ENCODE results near the gene DNAJC17.

DNAJC17 gene

DNA sequence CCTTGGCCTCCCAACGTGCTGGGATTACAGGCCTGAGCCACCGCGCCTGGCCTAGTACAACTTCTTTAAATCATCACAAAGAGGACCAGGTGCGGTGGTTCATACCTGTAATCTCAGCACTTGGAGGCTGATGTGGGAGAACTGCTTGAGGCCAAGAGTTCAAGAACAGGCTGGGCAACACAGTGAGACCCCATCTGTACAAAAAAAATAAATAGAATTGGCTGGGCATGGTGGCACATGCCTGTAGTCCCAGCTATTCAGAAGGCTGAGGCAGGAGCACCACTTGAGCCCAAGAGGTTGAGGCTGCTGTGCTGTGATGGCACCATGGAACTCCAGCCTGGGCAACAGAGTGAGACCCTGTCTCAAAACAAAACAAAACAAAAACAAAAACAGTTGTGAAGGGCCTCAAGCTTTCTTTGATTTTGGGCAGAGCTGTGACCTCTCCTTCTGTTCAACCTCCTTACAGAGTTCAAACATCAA lies 58.1 kb downstream of the DNAJC17 start:
- H3K4me1 ChIP-seq (ENCODE audit: control insufficient read depth, insufficient read depth, low read depth, low read length): peaks cover 3% of the 10 kb centered on the region
- no peak overlapping the region for H4K8ac ChIP-seq (ENCODE audit: low read length)
- no peak overlapping the region for H2BK120ac ChIP-seq (ENCODE audit: low read depth, low read length)
- no peak for DNase-seq
- H3K4ac ChIP-seq (ENCODE audit: low read depth in 1 of 2, low read length in 2 of 2): no peak overlapping the region
- no peak overlapping the region for H3K18ac ChIP-seq (ENCODE audit: low read depth in 1 of 2, low read length in 2 of 2)
- no peak overlapping the region for H3K4me2 ChIP-seq (ENCODE audit: low read length, poor library complexity, severe bottlenecking)
- no peaks in the 10 kb centered on the region for H3K9me3 ChIP-seq (ENCODE audit: control insufficient read depth, low read length)
- no peaks in the 10 kb centered on the region for H3K27me3 ChIP-seq (ENCODE audit: control insufficient read depth in 1 of 2, insufficient read depth in 1 of 2, low read length in 2 of 2)
- H3K4me3 ChIP-seq (ENCODE audit: insufficient read depth in 1 of 2, low read depth in 1 of 2, low read length in 2 of 2): no peak overlapping the region
- H2AK5ac ChIP-seq (ENCODE audit: low read length, severe bottlenecking): no peak overlapping the region
- no peak overlapping the region for H3K27ac ChIP-seq (ENCODE audit: low read length, poor library complexity, severe bottlenecking)
- no peak overlapping the region for H2AFZ ChIP-seq (ENCODE audit: low read depth, low read length)
- no peak overlapping the region for H4K91ac ChIP-seq (ENCODE audit: low read length)
- peaks cover 35 to 52% of the 10 kb centered on the region in 2 experiments for H3K36me3 ChIP-seq (ENCODE audit: control insufficient read depth in 1 of 2, insufficient read depth in 2 of 2, low read depth in 1 of 2, low read length in 2 of 2)
- H3K23ac ChIP-seq (ENCODE audit: low read length in 2 of 2): no peak overlapping the region
- no peak overlapping the region for H3K9ac ChIP-seq (ENCODE audit: low read length)
- H2BK12ac ChIP-seq (ENCODE audit: low read length in 2 of 2): no peak overlapping the region
- H3K79me1 ChIP-seq (replicated peaks; ENCODE audit: low read length, poor library complexity, severe bottlenecking): peaks cover 36% of the 10 kb centered on the region
- WGBS: 96% methylated on average over 4 of the region's 4 CpGs
- no peak overlapping the region for H2BK5ac ChIP-seq (ENCODE audit: low read depth, low read length, poor library complexity, severe bottlenecking)
- no peak overlapping the region for H3K14ac ChIP-seq (ENCODE audit: low read length in 2 of 2)
- no peak overlapping the region for H2BK15ac ChIP-seq (ENCODE audit: low read depth, poor library complexity, severe bottlenecking)

DNA sequence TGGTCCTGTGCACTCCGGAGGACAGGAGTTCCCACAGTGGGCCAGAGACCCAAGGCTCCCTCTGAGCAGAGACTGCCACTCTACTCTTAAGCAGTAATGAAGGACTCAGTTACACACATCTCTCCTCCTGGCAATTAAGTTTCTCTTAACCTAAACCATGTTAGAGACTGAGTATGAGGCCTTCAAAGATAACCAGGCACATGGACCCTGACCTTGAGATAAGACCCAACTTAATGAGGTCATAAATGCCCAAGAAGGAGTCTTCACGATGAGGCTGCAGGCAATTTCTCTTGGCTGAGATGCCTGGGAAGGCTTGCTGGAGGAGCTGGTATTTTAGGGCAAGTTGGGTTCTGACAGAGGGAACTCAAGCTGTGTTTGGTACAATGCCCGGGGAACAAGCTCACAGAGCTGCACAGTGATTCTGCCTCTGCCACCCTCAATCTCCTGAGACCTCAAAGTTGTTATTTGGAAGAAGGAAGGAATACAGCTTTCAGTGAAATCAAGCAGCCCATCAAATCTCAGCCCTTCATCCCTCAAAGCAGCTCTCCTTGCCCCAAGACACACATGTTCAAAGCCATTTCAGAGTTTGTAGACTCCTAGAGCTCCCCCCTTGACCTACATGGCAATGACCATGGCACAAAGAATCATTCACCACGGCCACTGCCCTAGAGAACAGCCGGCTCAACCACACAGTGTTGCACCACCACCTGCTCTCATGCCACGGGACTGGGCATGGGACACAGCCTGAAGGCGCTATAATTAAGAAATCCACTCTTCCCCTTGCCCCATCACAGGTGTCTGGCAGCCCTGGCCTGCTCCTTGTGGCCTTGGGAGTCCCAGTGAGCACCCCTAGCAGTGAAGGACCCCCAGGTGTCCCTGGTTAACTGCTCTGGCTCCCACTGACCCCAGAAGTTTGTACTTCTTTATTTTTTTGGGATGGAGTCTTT lies 59.3 kb downstream of the DNAJC17 start:
- no peaks in the 10 kb centered on the region for H3K27me3 ChIP-seq (ENCODE audit: control insufficient read depth in 1 of 2, insufficient read depth in 1 of 2, low read length in 2 of 2)
- H3K4me1 ChIP-seq (ENCODE audit: control insufficient read depth, insufficient read depth, low read depth, low read length): peaks cover 5% of the 10 kb centered on the region
- no peak overlapping the region for H2BK15ac ChIP-seq (ENCODE audit: low read depth, poor library complexity, severe bottlenecking)
- H3K9ac ChIP-seq (ENCODE audit: low read length): no peak overlapping the region
- H2AK5ac ChIP-seq (ENCODE audit: low read length, severe bottlenecking): no peak overlapping the region
- no peaks in the 10 kb centered on the region for H3K9me3 ChIP-seq (ENCODE audit: control insufficient read depth, low read length)
- no peak overlapping the region for H2BK5ac ChIP-seq (ENCODE audit: low read depth, low read length, poor library complexity, severe bottlenecking)
- no peak for DNase-seq
- H3K18ac ChIP-seq (ENCODE audit: low read depth in 1 of 2, low read length in 2 of 2): no peak overlapping the region
- H3K14ac ChIP-seq (ENCODE audit: low read length in 2 of 2): no peak overlapping the region
- H3K79me1 ChIP-seq (replicated peaks; ENCODE audit: low read length, poor library complexity, severe bottlenecking): peaks cover 38% of the 10 kb centered on the region
- no peak overlapping the region for H2BK120ac ChIP-seq (ENCODE audit: low read depth, low read length)
- 81% methylated on average over 6 of the region's 7 CpGs for WGBS
- H4K8ac ChIP-seq (ENCODE audit: low read length): no peak overlapping the region
- no peak overlapping the region for H3K23ac ChIP-seq (ENCODE audit: low read length in 2 of 2)
- no peak overlapping the region for H3K4me3 ChIP-seq (ENCODE audit: insufficient read depth in 1 of 2, low read depth in 1 of 2, low read length in 2 of 2)
- H3K36me3 ChIP-seq (ENCODE audit: control insufficient read depth in 1 of 2, insufficient read depth in 2 of 2, low read depth in 1 of 2, low read length in 2 of 2): peaks cover 44 to 59% of the 10 kb centered on the region in 2 experiments
- no peak overlapping the region for H2BK12ac ChIP-seq (ENCODE audit: low read length in 2 of 2)
- no peak overlapping the region for H3K27ac ChIP-seq (ENCODE audit: low read length, poor library complexity, severe bottlenecking)
- H4K91ac ChIP-seq (ENCODE audit: low read length): no peak overlapping the region
- H3K4ac ChIP-seq (ENCODE audit: low read depth in 1 of 2, low read length in 2 of 2): no peak overlapping the region
- no peak overlapping the region for H2AFZ ChIP-seq (ENCODE audit: low read depth, low read length)
- H3K4me2 ChIP-seq (ENCODE audit: low read length, poor library complexity, severe bottlenecking): no peak overlapping the region

DNA sequence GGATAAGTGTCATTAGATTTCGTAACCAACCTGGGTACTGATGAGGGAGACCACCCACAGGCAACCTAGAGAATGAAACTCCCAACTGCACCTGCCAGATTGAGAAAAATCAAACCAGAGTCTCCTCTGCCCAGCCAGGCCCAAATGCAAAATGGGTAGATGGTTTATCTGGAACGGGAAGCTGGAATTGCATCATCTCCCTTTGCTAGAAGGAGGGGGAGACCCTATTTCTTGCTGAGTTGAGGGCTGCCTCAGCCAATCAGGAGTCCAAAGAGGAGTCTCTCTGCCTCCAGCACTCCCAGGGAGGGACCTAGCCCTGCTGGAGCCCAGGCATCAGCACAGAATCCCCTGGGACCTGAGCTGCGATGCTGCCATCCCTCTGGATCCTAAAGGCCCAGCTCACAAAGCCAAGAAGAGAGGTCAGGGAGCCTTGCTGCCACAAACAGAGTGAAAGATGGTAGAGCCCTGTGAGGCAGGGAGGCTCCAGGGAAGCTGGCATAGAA lies 60.3 kb downstream of the DNAJC17 start:
- no peak overlapping the region for H3K4ac ChIP-seq (ENCODE audit: low read depth in 1 of 2, low read length in 2 of 2)
- H3K27ac ChIP-seq (ENCODE audit: low read length, poor library complexity, severe bottlenecking): no peak overlapping the region
- H3K4me1 ChIP-seq (ENCODE audit: control insufficient read depth, insufficient read depth, low read depth, low read length): peaks cover 5% of the 10 kb centered on the region
- peaks cover 48 to 59% of the 10 kb centered on the region in 2 experiments for H3K36me3 ChIP-seq (ENCODE audit: control insufficient read depth in 1 of 2, insufficient read depth in 2 of 2, low read depth in 1 of 2, low read length in 2 of 2)
- H3K4me3 ChIP-seq (ENCODE audit: insufficient read depth in 1 of 2, low read depth in 1 of 2, low read length in 2 of 2): no peak overlapping the region
- no peak overlapping the region for H3K14ac ChIP-seq (ENCODE audit: low read length in 2 of 2)
- H2AK5ac ChIP-seq (ENCODE audit: low read length, severe bottlenecking): no peak overlapping the region
- 78% methylated on average over 3 of the region's 3 CpGs for WGBS
- no peak overlapping the region for H3K9ac ChIP-seq (ENCODE audit: low read length)
- H4K8ac ChIP-seq (ENCODE audit: low read length): no peak overlapping the region
- H3K23ac ChIP-seq (ENCODE audit: low read length in 2 of 2): no peak overlapping the region
- no peak overlapping the region for H3K4me2 ChIP-seq (ENCODE audit: low read length, poor library complexity, severe bottlenecking)
- H3K27me3 ChIP-seq (ENCODE audit: control insufficient read depth in 1 of 2, insufficient read depth in 1 of 2, low read length in 2 of 2): no peaks in the 10 kb centered on the region
- no peak overlapping the region for H2BK120ac ChIP-seq (ENCODE audit: low read depth, low read length)
- H3K18ac ChIP-seq (ENCODE audit: low read depth in 1 of 2, low read length in 2 of 2): no peak overlapping the region
- no peak overlapping the region for H2BK12ac ChIP-seq (ENCODE audit: low read length in 2 of 2)
- no peak overlapping the region for H2BK15ac ChIP-seq (ENCODE audit: low read depth, poor library complexity, severe bottlenecking)
- H2AFZ ChIP-seq (ENCODE audit: low read depth, low read length): no peak overlapping the region
- peaks cover 34% of the 10 kb centered on the region for H3K79me1 ChIP-seq (replicated peaks; ENCODE audit: low read length, poor library complexity, severe bottlenecking)
- DNase-seq: no peak
- no peaks in the 10 kb centered on the region for H3K9me3 ChIP-seq (ENCODE audit: control insufficient read depth, low read length)
- no peak overlapping the region for H2BK5ac ChIP-seq (ENCODE audit: low read depth, low read length, poor library complexity, severe bottlenecking)
- no peak overlapping the region for H4K91ac ChIP-seq (ENCODE audit: low read length)

DNA sequence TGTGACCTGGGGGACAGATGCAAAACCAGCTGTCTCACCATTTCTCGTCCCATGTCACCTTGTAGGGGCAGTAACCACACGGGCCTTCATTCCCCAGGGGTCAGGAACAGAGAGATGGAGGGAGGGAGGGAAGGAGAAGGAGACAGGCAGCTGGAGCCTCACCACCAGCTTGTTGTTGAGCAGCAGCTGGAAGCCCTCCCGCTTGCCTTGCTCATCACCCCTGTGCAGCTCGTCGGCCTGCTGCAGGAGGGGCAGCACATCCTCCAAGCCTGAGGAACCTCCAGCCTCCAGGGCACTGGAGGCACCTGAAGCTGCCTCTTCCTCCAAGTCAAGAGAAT lies 62.5 kb downstream of the DNAJC17 start:
- Histone ChIP-seq H4K91ac (ENCODE audit: low read length) (no peak overlapping the region), H3K4me1 (ENCODE audit: control insufficient read depth, insufficient read depth, low read depth, low read length) (peaks cover 5% of the 10 kb centered on the region), H4K8ac (ENCODE audit: low read length) (peak overlapping the region; percentile 1), H2AK5ac (ENCODE audit: low read length, severe bottlenecking) (no peak overlapping the region), H3K23ac (ENCODE audit: low read length in 2 of 2) (no peak overlapping the region), H3K14ac (ENCODE audit: low read length in 2 of 2) (no peak overlapping the region), H3K4me2 (ENCODE audit: low read length, poor library complexity, severe bottlenecking) (no peak overlapping the region), H2BK15ac (ENCODE audit: low read depth, poor library complexity, severe bottlenecking) (no peak overlapping the region), H3K79me1 (replicated peaks; ENCODE audit: low read length, poor library complexity, severe bottlenecking) (peaks cover 26% of the 10 kb centered on the region), H3K4me3 (ENCODE audit: insufficient read depth in 1 of 2, low read depth in 1 of 2, low read length in 2 of 2) (no peak overlapping the region), H3K27ac (ENCODE audit: low read length, poor library complexity, severe bottlenecking) (no peak overlapping the region), H3K4ac (ENCODE audit: low read depth in 1 of 2, low read length in 2 of 2) (no peak overlapping the region), H3K9ac (ENCODE audit: low read length) (no peak overlapping the region), H3K36me3 (ENCODE audit: control insufficient read depth in 1 of 2, insufficient read depth in 2 of 2, low read depth in 1 of 2, low read length in 2 of 2) (peaks cover 47 to 59% of the 10 kb centered on the region in 2 experiments), H2BK12ac (ENCODE audit: low read length in 2 of 2) (no peak overlapping the region), H3K18ac (ENCODE audit: low read depth in 1 of 2, low read length in 2 of 2) (no peak overlapping the region), H3K9me3 (ENCODE audit: control insufficient read depth, low read length) (no peaks in the 10 kb centered on the region), H2AFZ (ENCODE audit: low read depth, low read length) (no peak overlapping the region), H3K27me3 (ENCODE audit: control insufficient read depth in 1 of 2, insufficient read depth in 1 of 2, low read length in 2 of 2) (no peaks in the 10 kb centered on the region), H2BK5ac (ENCODE audit: low read depth, low read length, poor library complexity, severe bottlenecking) (no peak overlapping the region), H2BK120ac (ENCODE audit: low read depth, low read length) (no peak overlapping the region)
- DNase-seq: no peak
- 83% methylated on average over 5 of the region's 5 CpGs for WGBS

All from mesenchymal stem cell (in vitro differentiated cells and primary cell).